ENCODE data around the gene LTBP1.
"Not testable (repeated sequence)": the region's sequence is repeated elsewhere in the genome, so short reads cannot be mapped to it uniquely, and the experiment has no call there.

Gene LTBP1

GRCh38 chr2:33042819-33043218 lies 96.1 kb downstream of the LTBP1 start:
- no peak for DNase-seq (ENCODE audit: low read depth)

DNA sequence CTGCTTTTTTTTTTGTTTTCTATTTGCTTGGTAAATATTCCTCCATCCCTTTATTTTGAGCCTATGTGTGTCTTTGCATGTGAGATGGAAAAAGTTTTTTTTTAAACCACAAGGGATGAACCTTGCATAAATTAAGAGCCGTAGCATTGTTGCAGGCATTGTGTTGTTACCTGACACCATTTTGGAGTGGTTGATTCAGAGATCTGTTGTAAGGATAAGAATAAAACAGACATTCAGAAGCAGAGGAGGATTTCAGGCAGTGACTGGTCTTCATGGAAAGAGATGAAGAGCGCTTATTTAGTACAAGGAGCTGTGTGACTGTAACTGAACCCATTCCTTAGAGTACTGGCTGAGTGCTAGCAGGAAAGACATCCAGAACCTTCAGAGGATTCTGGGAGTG lies 101.2 kb downstream of the LTBP1 start:
- no peak for DNase-seq (ENCODE audit: low read depth)

- DNase-seq (ENCODE audit: low read depth), result no peak
These were observed 105.0 kb downstream of the LTBP1 start for GRCh38 chr2:33051586-33052360.

- DNase-seq (ENCODE audit: low read depth), result no peak
These were observed 105.6 kb downstream of the LTBP1 start for GRCh38 chr2:33052361-33052735.

DNA sequence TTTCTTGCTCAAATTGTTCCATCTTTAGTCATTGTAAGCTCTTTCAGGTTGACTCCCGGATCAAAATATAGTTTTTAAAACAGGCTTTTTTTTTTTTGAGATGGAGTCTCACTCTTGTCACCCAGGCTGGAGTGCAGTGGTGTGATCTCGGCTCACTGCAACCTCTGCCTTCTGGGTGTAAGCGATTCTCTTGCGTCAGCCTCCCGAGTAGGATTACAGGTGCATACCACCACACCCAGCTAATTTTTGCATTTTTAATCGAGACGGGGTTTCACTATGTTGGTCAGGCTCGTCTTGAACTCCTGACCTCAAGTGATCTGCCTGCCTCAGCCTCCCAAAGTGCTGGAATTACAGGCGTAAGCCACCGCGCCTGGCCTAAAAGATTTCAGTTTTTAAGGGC lies 106.0 kb downstream of the LTBP1 start:
- not testable (repeated sequence) for DNase-seq (ENCODE audit: low read depth)

DNA sequence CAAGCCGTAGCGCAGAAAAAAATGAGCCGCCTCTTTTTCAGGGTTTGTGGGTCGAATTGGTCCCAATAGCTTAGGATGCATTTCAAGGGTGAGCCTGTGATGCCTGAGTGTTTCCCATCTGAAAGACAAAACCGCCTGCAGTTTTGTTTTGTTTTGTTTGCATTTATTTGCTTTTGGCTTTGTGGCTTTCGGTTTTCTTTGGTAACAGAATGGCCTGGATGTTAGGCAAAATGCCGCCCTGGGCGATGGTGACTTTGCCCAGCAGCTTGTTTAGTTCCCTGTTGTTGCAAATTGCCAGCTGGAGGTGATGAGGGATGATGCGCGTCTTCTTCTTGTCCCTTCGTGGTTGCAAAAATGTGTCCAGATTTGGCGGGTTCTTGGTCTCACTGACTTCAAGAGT lies 109.4 kb downstream of the LTBP1 start:
- no peak for DNase-seq (ENCODE audit: low read depth)

DNA sequence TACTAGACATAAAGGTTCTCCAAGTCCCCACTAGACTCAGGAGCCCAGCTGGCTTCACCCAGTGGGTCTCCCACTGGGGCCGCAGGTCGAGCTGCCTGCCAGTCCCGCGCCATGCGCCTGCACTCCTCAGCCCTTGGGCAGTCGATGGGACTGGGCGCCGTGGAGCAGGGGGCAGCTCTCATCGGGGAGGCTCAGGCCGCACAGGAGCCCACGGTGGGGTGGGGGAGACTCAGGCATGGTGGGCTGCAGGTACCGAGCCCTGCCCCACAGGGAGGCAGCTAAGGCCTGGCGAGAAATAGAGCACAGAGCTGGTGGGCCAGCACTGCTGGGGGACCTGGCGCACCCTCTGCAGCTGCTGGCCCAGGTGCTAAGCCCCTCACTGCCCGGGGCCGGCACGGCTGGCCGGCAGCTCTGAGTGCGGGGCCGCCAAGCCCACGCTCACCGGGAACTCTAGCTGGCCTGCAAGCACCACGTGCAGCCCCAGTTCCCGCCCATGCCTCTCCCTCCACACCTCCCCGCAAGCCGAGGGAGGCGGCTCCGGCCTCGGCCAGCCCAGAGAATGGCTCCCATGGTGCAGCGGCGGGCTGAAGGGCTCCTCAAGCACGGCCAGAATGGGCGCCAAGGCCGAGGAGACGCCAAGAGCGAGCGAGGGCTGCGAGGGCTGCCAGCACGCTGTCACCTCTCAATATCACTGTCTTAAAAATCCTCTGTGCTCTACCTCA lies 110.7 kb downstream of the LTBP1 start:
- DNase-seq (ENCODE audit: low read depth), result not testable (repeated sequence)

DNA sequence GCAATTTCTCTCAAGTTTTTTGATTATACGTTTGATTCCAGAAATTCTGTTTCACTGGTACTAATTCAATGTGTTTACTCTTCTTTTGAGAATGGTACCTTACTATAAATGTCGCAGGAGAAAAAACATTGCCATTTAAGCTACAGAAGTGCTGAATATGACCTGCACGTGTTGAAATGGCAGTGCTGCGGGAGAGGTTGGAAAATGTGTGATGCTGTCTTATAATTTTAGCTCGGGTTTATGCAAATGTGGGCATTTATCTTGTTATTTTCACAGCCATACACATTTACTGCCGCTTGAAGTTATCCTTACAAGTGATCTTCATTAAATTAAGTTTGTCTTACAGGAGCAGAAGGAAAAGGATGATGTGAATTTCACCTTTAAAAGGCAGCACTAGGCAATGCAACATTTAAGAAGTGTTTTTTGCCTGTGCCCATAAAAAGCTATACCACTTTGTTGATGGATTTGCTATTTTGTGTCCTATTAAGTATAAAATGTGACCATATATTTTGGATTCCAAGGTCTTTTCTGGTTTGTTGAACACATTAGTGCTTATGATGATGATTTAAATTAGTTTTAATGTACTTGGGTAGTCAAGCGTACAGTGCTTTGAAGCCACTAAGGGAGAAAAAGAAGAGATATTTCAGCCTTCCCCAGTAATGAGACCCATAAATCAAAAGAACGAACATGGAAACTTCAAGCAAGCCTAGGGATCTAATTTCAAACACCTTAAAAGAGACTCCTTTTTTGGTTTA lies 112.1 kb downstream of the LTBP1 start:
- DNase-seq (ENCODE audit: low read depth), result no peak

GRCh38 chr2:33059471-33060156 lies 112.9 kb downstream of the LTBP1 start:
- DNase-seq (ENCODE audit: low read depth), result no peak

- no peak for DNase-seq (ENCODE audit: low read depth)
These were observed 113.7 kb downstream of the LTBP1 start for GRCh38 chr2:33060405-33060804.

GRCh38 chr2:33062665-33063250 lies 116.0 kb downstream of the LTBP1 start:
- no peak for DNase-seq (ENCODE audit: low read depth)

DNA sequence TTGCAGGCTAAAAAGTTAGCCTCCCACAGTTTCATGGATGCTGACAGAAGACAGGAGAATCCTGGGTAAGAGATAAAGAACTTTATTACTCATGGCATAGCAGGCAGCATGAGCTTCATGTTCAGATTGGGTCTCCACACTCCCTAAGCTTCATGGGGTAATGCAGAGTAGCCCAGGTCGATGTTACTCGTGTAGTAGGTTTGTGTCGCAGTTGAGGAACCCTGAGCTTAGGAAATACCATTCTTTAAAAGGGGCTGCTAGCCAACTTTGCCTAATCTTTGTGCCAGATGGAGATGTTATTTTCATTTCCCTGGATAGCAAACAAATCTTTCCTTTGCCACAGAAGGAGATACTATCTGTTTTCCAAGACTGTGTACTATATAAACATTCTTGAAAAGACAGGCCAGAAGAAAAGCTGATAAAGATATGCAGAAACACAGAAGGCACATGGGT lies 117.6 kb downstream of the LTBP1 start:
- no peak for DNase-seq (ENCODE audit: low read depth)

DNA sequence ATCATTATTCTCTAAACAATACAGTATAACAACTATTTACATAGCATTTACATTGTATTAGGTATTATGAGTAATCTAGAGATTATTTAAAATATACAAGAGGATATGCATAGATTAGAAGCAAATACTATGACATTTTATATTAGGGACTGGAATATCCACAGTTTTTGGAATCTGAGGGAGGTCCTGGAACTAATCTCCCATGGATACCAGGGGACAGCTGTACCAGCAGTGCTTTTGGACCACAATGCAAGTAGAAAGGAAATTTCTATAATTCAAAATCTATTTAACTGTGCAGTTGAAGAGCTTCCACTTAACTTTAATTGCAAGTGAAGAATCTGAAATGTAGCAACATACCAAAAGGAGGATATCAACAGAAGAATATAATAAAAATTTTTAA lies 120.8 kb downstream of the LTBP1 start:
- DNase-seq (ENCODE audit: low read depth), result no peak

DNA sequence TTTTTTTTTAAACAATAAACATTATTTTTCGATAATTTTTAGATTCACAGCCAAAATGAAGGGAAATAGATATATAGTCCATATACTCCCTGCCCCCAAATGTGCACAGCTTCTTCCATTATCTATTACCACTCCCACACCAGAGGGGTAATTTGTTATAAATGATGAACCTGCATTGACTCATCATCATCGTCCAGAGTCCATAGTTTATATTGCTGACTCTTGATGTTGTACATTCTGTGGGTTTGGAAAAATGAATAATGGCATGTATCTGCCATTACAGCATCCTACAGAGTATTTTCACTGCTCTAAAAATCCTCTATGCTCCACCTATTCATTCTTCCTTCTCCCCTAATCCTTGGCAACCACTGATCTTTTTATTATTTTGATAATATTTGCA lies 121.5 kb downstream of the LTBP1 start:
- DNase-seq (ENCODE audit: low read depth), result no peak

- DNase-seq (ENCODE audit: low read depth), result no peak
These were observed 123.3 kb downstream of the LTBP1 start for GRCh38 chr2:33069894-33070651.

DNA sequence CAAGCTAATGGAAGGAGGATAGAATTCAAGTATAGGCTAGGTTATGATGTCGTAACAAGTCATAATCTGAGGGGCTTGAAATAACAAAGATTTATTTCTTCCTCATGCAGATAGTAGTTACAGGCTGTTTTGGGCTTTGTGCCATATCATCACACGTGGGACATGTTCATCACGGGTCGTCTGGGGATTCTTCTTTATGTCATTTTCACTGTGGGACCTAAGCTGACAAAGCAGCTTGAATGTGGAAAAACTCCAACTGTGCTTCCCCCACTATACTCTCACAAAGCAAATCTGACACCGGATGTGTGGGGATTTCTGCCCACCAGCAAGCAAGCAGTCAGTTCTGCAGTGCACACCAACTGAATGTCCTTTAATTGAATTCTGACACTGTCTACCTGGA lies 124.8 kb downstream of the LTBP1 start:
- DNase-seq (ENCODE audit: low read depth), result no peak

DNA sequence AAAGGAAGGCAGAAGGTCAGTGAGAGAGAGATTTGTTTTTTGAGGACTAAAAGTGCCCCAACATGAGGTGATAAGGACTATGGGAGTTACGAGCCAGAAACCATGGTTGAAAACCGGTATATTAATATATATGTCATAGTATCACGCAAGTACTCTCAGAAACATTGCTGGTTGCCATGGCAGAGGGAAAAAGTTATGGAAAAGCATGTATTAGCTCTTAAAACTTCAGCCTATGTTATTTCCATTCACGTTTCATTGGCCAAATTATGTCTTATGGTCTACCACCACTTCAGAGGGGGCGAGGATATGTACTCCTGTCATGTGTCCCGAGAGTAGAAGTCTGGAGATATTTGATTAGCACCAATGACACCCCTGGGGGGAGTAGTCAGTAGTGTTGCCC lies 125.9 kb downstream of the LTBP1 start:
- DNase-seq (ENCODE audit: low read depth), result no peak

GRCh38 chr2:33073018-33073417 lies 126.3 kb downstream of the LTBP1 start:
- DNase-seq (ENCODE audit: low read depth), result no peak

DNA sequence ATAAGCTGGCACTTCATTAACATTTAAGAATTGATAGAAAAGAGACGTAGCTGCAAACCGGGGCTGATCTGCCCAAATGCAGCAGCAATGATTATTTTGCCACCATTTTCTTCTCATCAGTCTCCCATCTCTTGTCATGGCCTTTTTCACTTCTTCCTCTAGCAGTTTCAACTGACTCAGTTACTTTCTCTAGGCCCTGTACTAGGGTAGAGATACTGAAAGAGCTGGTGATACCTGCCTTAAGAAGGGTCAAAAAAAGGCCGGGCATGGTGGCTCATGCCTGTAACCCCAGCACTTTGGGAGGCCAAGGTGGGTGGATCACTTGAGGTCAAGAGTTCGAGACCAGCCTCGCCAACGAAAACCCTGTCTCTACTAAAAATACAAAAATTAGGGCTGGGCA lies 127.4 kb downstream of the LTBP1 start:
- no peak for DNase-seq (ENCODE audit: low read depth)

DNA sequence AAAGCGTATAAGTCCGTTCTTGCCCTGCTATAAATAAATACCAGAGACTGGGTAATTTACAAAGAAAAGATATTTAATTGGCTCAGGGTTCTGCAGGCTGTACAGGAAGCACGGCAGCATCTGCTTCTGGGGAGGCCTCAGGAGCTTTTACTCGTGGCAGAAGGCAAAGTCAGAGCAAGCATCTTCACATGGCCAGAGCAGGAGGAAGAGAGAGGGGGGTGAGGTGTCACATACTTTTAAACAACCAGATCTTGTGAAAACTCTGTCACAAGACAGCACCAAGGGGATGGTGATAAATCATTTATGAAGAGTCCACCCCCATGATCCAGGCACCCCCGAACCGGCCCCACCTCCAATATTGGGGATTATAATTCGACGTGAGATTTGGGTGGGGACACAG lies 130.6 kb downstream of the LTBP1 start:
- DNase-seq (ENCODE audit: low read depth), result no peak

- DNase-seq (ENCODE audit: low read depth), result no peak
These were observed 131.1 kb downstream of the LTBP1 start for GRCh38 chr2:33077844-33078243.
